GM23338 (cell line): ENCODE measurements around the gene CNTN3.

Experiments
- CREB1 ChIP-seq: fragments of 250-450 bp; sonication (Bioruptor Pico); IDR thresholded peaks from 2 replicates; pipeline ENCODE4 v1.5.0; 2020; ENCODE audit warnings: low read depth, mild to moderate bottlenecking, moderate library complexity
- EZH2 ChIP-seq: fragments of 200-600 bp; sonication (generic); IDR thresholded peaks from one replicate; pipeline ENCODE4 v1.8.0; 2017; ENCODE audit warnings: antibody characterized with exemption, mild to moderate bottlenecking, low read depth; ENCODE audit not compliant: unreplicated experiment
- JUNB ChIP-seq: IDR thresholded peaks from one replicate; pipeline ENCODE4 v1.6.1; 2016; ENCODE audit warnings: antibody characterized with exemption; ENCODE audit not compliant: unreplicated experiment
- POLR2AphosphoS5 ChIP-seq: IDR thresholded peaks from 2 replicates; pipeline ENCODE4 v1.6.1; 2016; ENCODE audit warnings: antibody characterized with exemption, low read depth
- ZNF114 ChIP-seq: fragments of 250-450 bp; sonication (Bioruptor Pico); IDR thresholded peaks from 2 replicates; pipeline ENCODE4 v1.5.0; 2020; ENCODE audit warnings: mild to moderate bottlenecking, moderate library complexity
- TF ChIP-seq, protein P1 (sequence below), 2 experiments: fragments of 200-600 bp in 1 of 2; sonication (generic) in 1 of 2; conservative IDR thresholded peaks; 2 replicates each; pipeline versions ENCODE4 v1.5.1 to v1.6.1; 2016 to 2017; ENCODE audit warnings: antibody characterized with exemption in 2 of 2, low read depth in 2 of 2, mild to moderate bottlenecking in 2 of 2, moderate library complexity in 1 of 2
- TF ChIP-seq, protein P2 (sequence below): IDR thresholded peaks from one replicate; pipeline ENCODE4 v1.6.1; 2018; ENCODE audit warnings: antibody characterized with exemption; ENCODE audit not compliant: unreplicated experiment

DNA sequence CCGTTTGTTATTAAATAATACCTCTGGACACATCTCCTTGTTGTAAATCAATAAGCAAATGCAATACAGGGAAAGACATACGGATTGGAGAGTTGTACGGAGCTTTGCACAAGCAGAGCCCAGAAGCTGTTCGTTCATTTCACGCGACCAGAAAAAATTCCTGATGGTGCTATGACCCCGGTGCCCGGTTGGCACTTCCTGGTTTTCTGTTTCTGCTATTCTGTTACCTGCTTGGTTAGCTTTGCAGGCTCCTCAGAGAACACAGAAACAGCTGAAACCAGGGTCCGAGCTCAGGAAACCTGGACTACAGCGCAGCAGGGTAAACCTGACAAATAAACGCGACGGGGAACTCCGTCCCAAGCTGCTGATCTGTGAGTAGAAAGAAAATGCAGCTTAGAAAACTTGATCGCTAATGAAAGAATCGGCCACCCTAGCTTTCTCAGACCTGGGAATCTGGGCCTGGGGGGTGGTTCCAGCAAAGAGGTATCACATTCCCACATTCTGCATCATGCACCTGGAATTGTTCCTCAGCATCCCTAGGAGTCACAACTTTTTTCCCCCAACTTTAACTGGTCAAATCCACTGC lies 845 bp downstream of the CNTN3 start:
- TF ChIP-seq EZH2 = peak; percentile 38
- TF ChIP-seq, protein P1, sequence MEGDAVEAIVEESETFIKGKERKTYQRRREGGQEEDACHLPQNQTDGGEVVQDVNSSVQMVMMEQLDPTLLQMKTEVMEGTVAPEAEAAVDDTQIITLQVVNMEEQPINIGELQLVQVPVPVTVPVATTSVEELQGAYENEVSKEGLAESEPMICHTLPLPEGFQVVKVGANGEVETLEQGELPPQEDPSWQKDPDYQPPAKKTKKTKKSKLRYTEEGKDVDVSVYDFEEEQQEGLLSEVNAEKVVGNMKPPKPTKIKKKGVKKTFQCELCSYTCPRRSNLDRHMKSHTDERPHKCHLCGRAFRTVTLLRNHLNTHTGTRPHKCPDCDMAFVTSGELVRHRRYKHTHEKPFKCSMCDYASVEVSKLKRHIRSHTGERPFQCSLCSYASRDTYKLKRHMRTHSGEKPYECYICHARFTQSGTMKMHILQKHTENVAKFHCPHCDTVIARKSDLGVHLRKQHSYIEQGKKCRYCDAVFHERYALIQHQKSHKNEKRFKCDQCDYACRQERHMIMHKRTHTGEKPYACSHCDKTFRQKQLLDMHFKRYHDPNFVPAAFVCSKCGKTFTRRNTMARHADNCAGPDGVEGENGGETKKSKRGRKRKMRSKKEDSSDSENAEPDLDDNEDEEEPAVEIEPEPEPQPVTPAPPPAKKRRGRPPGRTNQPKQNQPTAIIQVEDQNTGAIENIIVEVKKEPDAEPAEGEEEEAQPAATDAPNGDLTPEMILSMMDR (conservative IDR thresholded peaks at IDR 0.05; ENCODE audit: low read depth in 2 of 2) = no peak
- TF ChIP-seq CREB1 (CRISPR knock-in tag) = no peak
- TF ChIP-seq, protein P2, sequence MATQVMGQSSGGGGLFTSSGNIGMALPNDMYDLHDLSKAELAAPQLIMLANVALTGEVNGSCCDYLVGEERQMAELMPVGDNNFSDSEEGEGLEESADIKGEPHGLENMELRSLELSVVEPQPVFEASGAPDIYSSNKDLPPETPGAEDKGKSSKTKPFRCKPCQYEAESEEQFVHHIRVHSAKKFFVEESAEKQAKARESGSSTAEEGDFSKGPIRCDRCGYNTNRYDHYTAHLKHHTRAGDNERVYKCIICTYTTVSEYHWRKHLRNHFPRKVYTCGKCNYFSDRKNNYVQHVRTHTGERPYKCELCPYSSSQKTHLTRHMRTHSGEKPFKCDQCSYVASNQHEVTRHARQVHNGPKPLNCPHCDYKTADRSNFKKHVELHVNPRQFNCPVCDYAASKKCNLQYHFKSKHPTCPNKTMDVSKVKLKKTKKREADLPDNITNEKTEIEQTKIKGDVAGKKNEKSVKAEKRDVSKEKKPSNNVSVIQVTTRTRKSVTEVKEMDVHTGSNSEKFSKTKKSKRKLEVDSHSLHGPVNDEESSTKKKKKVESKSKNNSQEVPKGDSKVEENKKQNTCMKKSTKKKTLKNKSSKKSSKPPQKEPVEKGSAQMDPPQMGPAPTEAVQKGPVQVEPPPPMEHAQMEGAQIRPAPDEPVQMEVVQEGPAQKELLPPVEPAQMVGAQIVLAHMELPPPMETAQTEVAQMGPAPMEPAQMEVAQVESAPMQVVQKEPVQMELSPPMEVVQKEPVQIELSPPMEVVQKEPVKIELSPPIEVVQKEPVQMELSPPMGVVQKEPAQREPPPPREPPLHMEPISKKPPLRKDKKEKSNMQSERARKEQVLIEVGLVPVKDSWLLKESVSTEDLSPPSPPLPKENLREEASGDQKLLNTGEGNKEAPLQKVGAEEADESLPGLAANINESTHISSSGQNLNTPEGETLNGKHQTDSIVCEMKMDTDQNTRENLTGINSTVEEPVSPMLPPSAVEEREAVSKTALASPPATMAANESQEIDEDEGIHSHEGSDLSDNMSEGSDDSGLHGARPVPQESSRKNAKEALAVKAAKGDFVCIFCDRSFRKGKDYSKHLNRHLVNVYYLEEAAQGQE = no peak
- TF ChIP-seq ZNF114 (CRISPR knock-in tag) = no peak
- no peak for TF ChIP-seq JUNB
- TF ChIP-seq POLR2AphosphoS5 = no peak
